ENCODE measurements around the gene NPFFR2.
"Not testable (repeated sequence)": the region's sequence is repeated elsewhere in the genome, so short reads cannot be mapped to it uniquely, and the experiment has no call there.

NPFFR2 gene

DNA sequence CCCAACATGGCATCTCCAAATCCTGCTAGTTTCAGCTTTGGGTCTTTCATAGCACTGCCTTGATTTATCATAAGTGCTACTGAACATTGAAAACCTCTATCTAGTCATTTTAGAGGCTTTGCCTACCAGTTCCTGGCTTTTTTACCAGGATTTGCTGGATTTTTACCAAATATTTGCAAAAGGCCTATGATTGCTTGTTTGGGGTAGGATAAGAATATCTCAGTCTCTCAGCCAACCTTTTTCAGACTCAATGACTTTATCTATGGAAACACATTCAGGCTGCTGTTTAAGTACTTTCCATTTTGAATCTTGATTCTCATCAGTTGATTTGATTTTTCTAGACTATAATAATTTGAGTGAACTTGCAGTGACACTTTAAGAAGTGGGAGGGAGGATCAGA lies 80.1 kb downstream of the NPFFR2 start:
- TF ChIP-seq ZNF274 (IDR thresholded peaks at IDR 0.05; ENCODE audit: low read depth, low read length): no peak
- TF ChIP-seq YY1 (IDR thresholded peaks at IDR 0.05; ENCODE audit: insufficient read depth, insufficient read length): no peak
- no peak for TF ChIP-seq SUZ12 (IDR thresholded peaks at IDR 0.05; ENCODE audit: extremely low read depth, insufficient read depth, insufficient read length)
- Histone ChIP-seq H3K36me3 (ENCODE audit: insufficient read depth, insufficient read length, low read length) (no peaks in the 10 kb centered on the region), H3K9ac (ENCODE audit: insufficient read length, low read depth) (no peak overlapping the region)

GRCh38 chr4:72112514-72113156 lies 80.8 kb downstream of the NPFFR2 start:
- Histone ChIP-seq H3K27me3 (ENCODE audit: insufficient read depth, insufficient read length) (no peaks in the 10 kb centered on the region), H3K4me1 (ENCODE audit: insufficient read depth, insufficient read length) (no peaks in the 10 kb centered on the region), H3K4me3 (ENCODE audit: insufficient read length, low read depth) (no peak overlapping the region), H3K9ac (ENCODE audit: insufficient read length, low read depth) (no peak overlapping the region), H3K36me3 (ENCODE audit: insufficient read depth, insufficient read length, low read length) (no peaks in the 10 kb centered on the region), H3K9me3 (ENCODE audit: insufficient read depth, low read length) (no peaks in the 10 kb centered on the region)
- TF ChIP-seq SUZ12 (IDR thresholded peaks at IDR 0.05; ENCODE audit: extremely low read depth, insufficient read depth, insufficient read length) (no peak), YY1 (IDR thresholded peaks at IDR 0.05; ENCODE audit: insufficient read depth, insufficient read length) (no peak), ZNF274 (IDR thresholded peaks at IDR 0.05; ENCODE audit: low read depth, low read length) (no peak)
- no peak for DNase-seq (ENCODE audit: low read depth, low spot score)

More for the DNA sequence above, 80.1 kb downstream of the NPFFR2 start:
- H3K4me1 ChIP-seq (ENCODE audit: insufficient read depth, insufficient read length): no peaks in the 10 kb centered on the region
- H3K27me3 ChIP-seq (ENCODE audit: insufficient read depth, insufficient read length): no peaks in the 10 kb centered on the region
- DNase-seq (ENCODE audit: low read depth, low spot score): no peak
- no peaks in the 10 kb centered on the region for H3K9me3 ChIP-seq (ENCODE audit: insufficient read depth, low read length)
- no peak overlapping the region for H3K4me3 ChIP-seq (ENCODE audit: insufficient read length, low read depth)

DNA sequence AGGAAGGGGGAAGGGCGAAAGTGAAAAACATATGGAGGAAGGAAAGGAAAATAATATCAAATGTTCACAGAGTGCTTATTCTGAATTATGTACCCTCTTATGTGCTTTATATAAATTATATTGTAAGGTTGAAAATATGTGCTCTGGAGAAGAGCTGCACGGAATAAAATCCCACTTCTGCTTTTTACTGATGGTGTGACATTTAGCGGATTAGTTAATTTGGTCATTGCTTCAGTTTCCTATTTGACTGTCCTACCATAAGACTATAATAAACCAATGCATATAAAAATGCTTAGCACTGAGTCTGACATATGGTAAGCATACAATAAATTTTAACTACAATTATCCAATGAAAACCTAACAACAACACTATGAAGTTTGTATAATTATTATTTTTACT lies 86.2 kb downstream of the NPFFR2 start:
- H3K4me1 ChIP-seq (ENCODE audit: insufficient read depth, insufficient read length): no peaks in the 10 kb centered on the region

GRCh38 chr4:72119946-72120345 lies 88.1 kb downstream of the NPFFR2 start:
- peak; percentile 8 for DNase-seq (ENCODE audit: low read depth, low spot score)
- no peak for TF ChIP-seq YY1 (IDR thresholded peaks at IDR 0.05; ENCODE audit: insufficient read depth, insufficient read length)
- TF ChIP-seq ZNF274 (IDR thresholded peaks at IDR 0.05; ENCODE audit: low read depth, low read length): no peak
- TF ChIP-seq SUZ12 (IDR thresholded peaks at IDR 0.05; ENCODE audit: extremely low read depth, insufficient read depth, insufficient read length): no peak
- no peaks in the 10 kb centered on the region for H3K9me3 ChIP-seq (ENCODE audit: insufficient read depth, low read length)
- no peaks in the 10 kb centered on the region for H3K36me3 ChIP-seq (ENCODE audit: insufficient read depth, insufficient read length, low read length)
- H3K4me3 ChIP-seq (ENCODE audit: insufficient read length, low read depth): no peak overlapping the region
- H3K4me1 ChIP-seq (ENCODE audit: insufficient read depth, insufficient read length): no peaks in the 10 kb centered on the region
- H3K27me3 ChIP-seq (ENCODE audit: insufficient read depth, insufficient read length): no peaks in the 10 kb centered on the region
- no peak overlapping the region for H3K9ac ChIP-seq (ENCODE audit: insufficient read length, low read depth)

More for the DNA sequence above, 86.2 kb downstream of the NPFFR2 start:
- no peak for DNase-seq (ENCODE audit: low read depth, low spot score)
- TF ChIP-seq YY1 (IDR thresholded peaks at IDR 0.05; ENCODE audit: insufficient read depth, insufficient read length): no peak
- TF ChIP-seq ZNF274 (IDR thresholded peaks at IDR 0.05; ENCODE audit: low read depth, low read length): no peak
- no peak for TF ChIP-seq SUZ12 (IDR thresholded peaks at IDR 0.05; ENCODE audit: extremely low read depth, insufficient read depth, insufficient read length)
- no peak overlapping the region for H3K4me3 ChIP-seq (ENCODE audit: insufficient read length, low read depth)
- H3K27me3 ChIP-seq (ENCODE audit: insufficient read depth, insufficient read length): no peaks in the 10 kb centered on the region
- no peaks in the 10 kb centered on the region for H3K9me3 ChIP-seq (ENCODE audit: insufficient read depth, low read length)
- no peak overlapping the region for H3K9ac ChIP-seq (ENCODE audit: insufficient read length, low read depth)
- no peaks in the 10 kb centered on the region for H3K36me3 ChIP-seq (ENCODE audit: insufficient read depth, insufficient read length, low read length)

DNA sequence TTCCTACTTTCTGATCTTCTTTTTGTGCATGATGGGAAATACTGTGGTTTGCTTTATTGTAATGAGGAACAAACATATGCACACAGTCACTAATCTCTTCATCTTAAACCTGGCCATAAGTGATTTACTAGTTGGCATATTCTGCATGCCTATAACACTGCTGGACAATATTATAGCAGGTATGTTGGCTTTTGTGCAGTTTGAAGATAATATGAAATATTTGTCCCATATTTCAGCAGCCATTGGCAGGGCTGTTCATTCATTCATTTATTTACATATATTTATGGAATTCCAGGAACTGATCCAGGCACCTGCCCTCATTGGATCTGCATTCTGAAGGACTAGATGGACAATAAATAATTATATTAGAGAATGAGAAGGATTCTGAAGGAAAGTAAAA lies 96.9 kb downstream of the NPFFR2 start:
- no peak overlapping the region for H3K9ac ChIP-seq (ENCODE audit: insufficient read length, low read depth)
- no peaks in the 10 kb centered on the region for H3K27me3 ChIP-seq (ENCODE audit: insufficient read depth, insufficient read length)
- no peak overlapping the region for H3K4me3 ChIP-seq (ENCODE audit: insufficient read length, low read depth)
- TF ChIP-seq ZNF274 (IDR thresholded peaks at IDR 0.05; ENCODE audit: low read depth, low read length) (no peak), YY1 (IDR thresholded peaks at IDR 0.05; ENCODE audit: insufficient read depth, insufficient read length) (no peak), SUZ12 (IDR thresholded peaks at IDR 0.05; ENCODE audit: extremely low read depth, insufficient read depth, insufficient read length) (no peak)
- no peaks in the 10 kb centered on the region for H3K9me3 ChIP-seq (ENCODE audit: insufficient read depth, low read length)
- no peak for DNase-seq (ENCODE audit: low read depth, low spot score)
- H3K36me3 ChIP-seq (ENCODE audit: insufficient read depth, insufficient read length, low read length): no peaks in the 10 kb centered on the region
- no peaks in the 10 kb centered on the region for H3K4me1 ChIP-seq (ENCODE audit: insufficient read depth, insufficient read length)

DNA sequence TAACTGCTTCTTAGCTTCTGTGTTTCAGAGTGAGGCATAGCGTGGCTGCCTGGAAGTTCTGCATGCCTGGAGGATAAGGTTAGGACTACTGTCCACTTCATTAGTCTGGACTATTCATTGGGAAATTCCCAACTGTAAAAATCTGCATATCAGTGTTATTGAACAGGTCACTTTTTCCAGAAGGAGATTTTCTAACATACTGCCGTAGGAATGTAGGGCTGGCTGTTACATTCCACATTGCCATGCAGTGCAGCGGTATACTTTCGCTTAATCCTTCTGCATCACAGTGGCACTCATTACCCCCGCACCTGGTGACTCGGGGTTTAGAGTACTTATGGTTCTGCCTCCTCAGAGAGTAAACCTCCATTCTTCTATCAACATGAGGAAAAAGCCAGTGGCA lies 104.6 kb downstream of the NPFFR2 start:
- Histone ChIP-seq H3K4me1 (ENCODE audit: insufficient read depth, insufficient read length) (no peaks in the 10 kb centered on the region), H3K36me3 (ENCODE audit: insufficient read depth, insufficient read length, low read length) (no peaks in the 10 kb centered on the region), H3K4me3 (ENCODE audit: insufficient read length, low read depth) (no peak overlapping the region), H3K27me3 (ENCODE audit: insufficient read depth, insufficient read length) (no peaks in the 10 kb centered on the region), H3K9me3 (ENCODE audit: insufficient read depth, low read length) (no peaks in the 10 kb centered on the region), H3K9ac (ENCODE audit: insufficient read length, low read depth) (no peak overlapping the region)
- TF ChIP-seq YY1 (IDR thresholded peaks at IDR 0.05; ENCODE audit: insufficient read depth, insufficient read length): no peak
- no peak for TF ChIP-seq ZNF274 (IDR thresholded peaks at IDR 0.05; ENCODE audit: low read depth, low read length)
- TF ChIP-seq SUZ12 (IDR thresholded peaks at IDR 0.05; ENCODE audit: extremely low read depth, insufficient read depth, insufficient read length): no peak
- DNase-seq (ENCODE audit: low read depth, low spot score): peak; percentile 18

DNA sequence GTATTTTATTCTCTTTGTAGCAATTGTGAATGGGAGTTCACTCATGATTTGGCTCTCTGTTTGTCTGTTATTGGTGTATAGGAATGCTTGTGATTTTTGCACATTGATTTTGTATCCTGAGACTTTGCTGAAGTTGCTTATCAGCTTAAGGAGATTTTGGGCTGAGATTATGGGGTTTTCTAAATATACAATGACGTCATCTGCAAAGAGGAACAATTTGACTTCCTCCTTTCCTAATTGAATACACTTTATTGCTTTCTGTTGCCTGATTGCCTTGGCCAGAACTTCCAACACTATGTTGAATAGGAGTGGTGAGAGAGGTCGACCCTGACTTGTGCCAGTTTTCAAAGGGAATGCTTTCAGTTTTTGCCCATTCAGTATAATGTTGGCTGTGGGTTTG lies 108.2 kb downstream of the NPFFR2 start:
- H3K27me3 ChIP-seq (ENCODE audit: insufficient read depth, insufficient read length); H3K9ac ChIP-seq (ENCODE audit: insufficient read length, low read depth); H3K36me3 ChIP-seq (ENCODE audit: insufficient read depth, insufficient read length, low read length); DNase-seq (ENCODE audit: low read depth, low spot score); H3K4me1 ChIP-seq (ENCODE audit: insufficient read depth, insufficient read length); H3K9me3 ChIP-seq (ENCODE audit: insufficient read depth, low read length); H3K4me3 ChIP-seq (ENCODE audit: insufficient read length, low read depth): not testable (repeated sequence)

Data from NT2/D1 (cell line).